Liver (tissue), 9 donors: ENCODE data around the gene DDX50. TPM values are rescaled to one million over a fixed set of nuclear protein-coding genes. Genes with fewer than 3 reads are reported as not detected.

Experiments used
- DNase-seq: peaks from one replicate; pipeline ENCODE4 v3.0.0-alpha.2; 2017; ENCODE audit warnings: low spot score
- H3K27ac ChIP-seq, 2 donors: one replicate each; pipeline ENCODE4 v1.7.0; 2013; ENCODE audit warnings: inconsistent platforms in 2 of 2, low read length in 2 of 2, control low read depth in 1 of 2, low read depth in 1 of 2, mild to moderate bottlenecking in 1 of 2
- H3K27me3 ChIP-seq, 4 donors: one replicate each; pipeline versions ENCODE4 v1.6.1 to v1.7.0; 2013; ENCODE audit warnings: low read length in 3 of 4, inconsistent platforms in 1 of 4, mild to moderate bottlenecking in 1 of 4, moderate library complexity in 1 of 4; ENCODE audit not compliant: control insufficient read depth in 4 of 4, insufficient read depth in 4 of 4
- H3K36me3 ChIP-seq, 4 donors: one replicate each; pipeline versions ENCODE4 v1.6.1 to v1.7.0; 2013; ENCODE audit warnings: low read length in 3 of 4, mild to moderate bottlenecking in 3 of 4, low read depth in 1 of 4, moderate library complexity in 1 of 4; ENCODE audit not compliant: control insufficient read depth in 4 of 4, insufficient read depth in 3 of 4
- H3K4me1 ChIP-seq, 4 donors: one replicate each; pipeline versions ENCODE4 v1.6.1 to v1.7.0; 2013; ENCODE audit warnings: low read length in 3 of 4, mild to moderate bottlenecking in 3 of 4, moderate library complexity in 1 of 4; ENCODE audit not compliant: control insufficient read depth in 4 of 4, insufficient read depth in 4 of 4
- H3K4me3 ChIP-seq, 3 donors: one replicate each; pipeline versions ENCODE4 v1.6.1 to v1.7.0; 2013; ENCODE audit warnings: low read length in 3 of 3, control low read depth in 1 of 3, low read depth in 1 of 3, mild to moderate bottlenecking in 1 of 3
- H3K9ac ChIP-seq, 2 donors: one replicate each; pipeline ENCODE4 v1.7.0; 2013; ENCODE audit warnings: low read length in 2 of 2, mild to moderate bottlenecking in 2 of 2, moderate library complexity in 2 of 2, control low read depth in 1 of 2, low read depth in 1 of 2
- H3K9me3 ChIP-seq, 4 donors: one replicate each; pipeline versions ENCODE4 v1.6.1 to v1.7.0; 2013; ENCODE audit warnings: low read length in 3 of 4; ENCODE audit not compliant: control insufficient read depth in 4 of 4
- EGR1 ChIP-seq, 2 donors: IDR thresholded peaks; 2 replicates each; pipeline ENCODE4 v1.6.1; 2016 to 2018; ENCODE audit warnings: antibody characterized with exemption in 2 of 2, low read depth in 2 of 2
- FOXA1 ChIP-seq: IDR thresholded peaks from 2 replicates; pipeline ENCODE4 v1.6.1; 2016; ENCODE audit warnings: antibody characterized with exemption
- FOXA2 ChIP-seq: IDR thresholded peaks from 2 replicates; pipeline ENCODE4 v1.6.1; 2016; ENCODE audit warnings: antibody characterized with exemption
- GABPA ChIP-seq, 2 donors: IDR thresholded peaks in 1 of 2; conservative IDR thresholded peaks in 1 of 2; 2 replicates each; pipeline ENCODE4 v1.6.1; 2016; ENCODE audit warnings: antibody characterized with exemption in 2 of 2, mild to moderate bottlenecking in 1 of 2, moderate library complexity in 1 of 2
- HNF4A ChIP-seq, 2 donors: conservative IDR thresholded peaks; 2 replicates each; pipeline ENCODE4 v1.6.1; 2016; ENCODE audit warnings: antibody characterized with exemption in 2 of 2, mild to moderate bottlenecking in 2 of 2
- HNF4G ChIP-seq: IDR thresholded peaks from 2 replicates; pipeline ENCODE4 v1.6.1; 2016; ENCODE audit warnings: antibody characterized with exemption
- JUND ChIP-seq, 2 donors: IDR thresholded peaks; 2 replicates each; pipeline ENCODE4 v1.6.1; 2016; ENCODE audit warnings: antibody characterized with exemption in 2 of 2
- NR2F2 ChIP-seq: IDR thresholded peaks from 2 replicates; pipeline ENCODE4 v1.6.1; 2016; ENCODE audit warnings: antibody characterized with exemption
- RAD21 ChIP-seq, 2 donors: IDR thresholded peaks; 2 replicates each; pipeline ENCODE4 v1.6.1; 2016; ENCODE audit warnings: antibody characterized with exemption in 2 of 2, mild to moderate bottlenecking in 2 of 2
- RXRA ChIP-seq, 2 donors: IDR thresholded peaks; 2 replicates each; pipeline ENCODE4 v1.6.1; 2017 to 2018; ENCODE audit warnings: antibody characterized with exemption in 2 of 2, mild to moderate bottlenecking in 1 of 2
- SP1 ChIP-seq: IDR thresholded peaks from 2 replicates; pipeline ENCODE4 v1.6.1; 2018; ENCODE audit warnings: antibody characterized with exemption, mild to moderate bottlenecking
- TAF1 ChIP-seq: conservative IDR thresholded peaks from 2 replicates; pipeline ENCODE4 v1.6.1; 2016; ENCODE audit warnings: antibody characterized with exemption, mild to moderate bottlenecking
- YY1 ChIP-seq: IDR thresholded peaks from 2 replicates; pipeline ENCODE4 v1.6.1; 2016; ENCODE audit warnings: antibody characterized with exemption, mild to moderate bottlenecking
- WGBS: extraction: QIAGEN DNeasy Blood & Tissue Kit; methylation state at CpG from one replicate; pipeline ENCODE4 v1.1.7; 2013; 5-methylcytosine and 5-hydroxymethylcytosine counted together
- polyA plus RNA-seq, 2 donors: library from polyadenylated mRNA; stranded (reverse) in 1 of 2; unstranded in 1 of 2; fragments of 200-250 nt in 1 of 2; fragments of >200 nt in 1 of 2; fragmentation: Nextera tagmentation in 1 of 2; extraction: Ambion mirVana in 1 of 2; gene quantifications; one replicate each; pipeline versions ENCODE4 v1.2.1 to v1.2.3, GENCODE V29; 2013 to 2015
- total RNA-seq, 2 donors: library from RNA; depleted of rRNA; stranded (reverse); fragments of >200 nt; gene quantifications; one replicate each; pipeline ENCODE4 v1.2.3, GENCODE V29; 2014
- TF ChIP-seq, protein P1 (sequence below): IDR thresholded peaks from 2 replicates; pipeline ENCODE4 v1.6.1; 2016; ENCODE audit warnings: antibody characterized with exemption, mild to moderate bottlenecking
- TF ChIP-seq, protein P2 (sequence below): fragments of 150-350 bp; IDR thresholded peaks from 2 replicates; pipeline ENCODE4 v1.5.1; 2017; ENCODE audit warnings: improper control_type of control experiment, low read depth, low read length; ENCODE audit not compliant: missing input control
- TF ChIP-seq, protein P3 (sequence below): IDR thresholded peaks from 2 replicates; pipeline ENCODE4 v1.6.1; 2016; ENCODE audit warnings: antibody characterized with exemption
- TF ChIP-seq, protein P4 (sequence below): IDR thresholded peaks from 2 replicates; pipeline ENCODE4 v1.6.1; 2016; ENCODE audit warnings: antibody characterized with exemption
- TF ChIP-seq, protein P5 (sequence below): IDR thresholded peaks from 2 replicates; pipeline ENCODE4 v1.6.1; 2016; ENCODE audit warnings: antibody characterized with exemption
- donor health status: healthy.
- donor health status: healthy.
- donor health status: healthy.
- donor health status: healthy.
- donor health status: healthy.

The DDX50 gene
- total and polyA plus RNA-seq, 4 donors: 7.0 to 18.8 (median 10.5) TPM

DNA sequence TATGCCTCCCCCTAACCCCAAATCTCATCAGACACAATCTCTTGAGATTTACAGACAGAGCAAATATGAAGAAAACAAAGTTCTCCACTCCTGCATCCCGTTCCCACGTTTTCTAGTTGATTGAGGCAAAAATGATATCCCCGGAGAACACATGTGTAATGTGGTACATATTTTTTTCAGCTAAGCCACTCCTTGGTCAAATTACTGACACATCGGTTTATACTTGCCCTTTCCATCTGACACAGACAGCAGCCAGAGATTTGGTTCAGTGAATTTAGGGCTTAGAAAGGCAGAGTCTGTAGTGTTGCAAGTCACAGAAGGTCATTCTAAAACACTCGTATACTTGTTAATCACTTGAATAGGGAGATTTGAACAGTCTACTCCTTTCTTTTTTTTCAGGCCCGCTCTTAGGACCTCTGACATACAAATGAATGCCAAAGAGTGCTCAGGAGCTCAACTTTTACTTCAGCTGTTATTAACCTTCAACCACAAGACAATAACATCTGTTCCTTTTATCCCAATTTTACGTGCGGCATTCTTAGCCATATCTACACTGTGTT, 1.8 kb upstream of the DDX50 start:
- H3K9me3 ChIP-seq: no peaks in the 10 kb centered on the region
- no peaks in the 10 kb centered on the region for H3K27me3 ChIP-seq
- H3K27ac ChIP-seq: no peak overlapping the region
- H3K4me3 ChIP-seq: no peak overlapping the region
- WGBS: 93% methylated on average over 8 of the region's 8 CpGs
- H3K36me3 ChIP-seq: no peaks in the 10 kb centered on the region
- TF ChIP-seq FOXA2 (no peak), HNF4A (conservative IDR thresholded peaks at IDR 0.05) (no peak), SP1 (no peak), TAF1 (no peak), RAD21 (IDR thresholded peaks at IDR 0.05) (no peak), EGR1 (IDR thresholded peaks at IDR 0.05; ENCODE audit: low read depth in 2 of 2) (no peak), YY1 (no peak), GABPA (IDR thresholded peaks at IDR 0.05 in 1 of 2, conservative IDR thresholded peaks at IDR 0.05 in 1 of 2) (no peak), HNF4G (no peak), RXRA (IDR thresholded peaks at IDR 0.05) (no peak), JUND (IDR thresholded peaks at IDR 0.05) (no peak), FOXA1 (no peak), NR2F2 (no peak)
- TF ChIP-seq, protein P1, sequence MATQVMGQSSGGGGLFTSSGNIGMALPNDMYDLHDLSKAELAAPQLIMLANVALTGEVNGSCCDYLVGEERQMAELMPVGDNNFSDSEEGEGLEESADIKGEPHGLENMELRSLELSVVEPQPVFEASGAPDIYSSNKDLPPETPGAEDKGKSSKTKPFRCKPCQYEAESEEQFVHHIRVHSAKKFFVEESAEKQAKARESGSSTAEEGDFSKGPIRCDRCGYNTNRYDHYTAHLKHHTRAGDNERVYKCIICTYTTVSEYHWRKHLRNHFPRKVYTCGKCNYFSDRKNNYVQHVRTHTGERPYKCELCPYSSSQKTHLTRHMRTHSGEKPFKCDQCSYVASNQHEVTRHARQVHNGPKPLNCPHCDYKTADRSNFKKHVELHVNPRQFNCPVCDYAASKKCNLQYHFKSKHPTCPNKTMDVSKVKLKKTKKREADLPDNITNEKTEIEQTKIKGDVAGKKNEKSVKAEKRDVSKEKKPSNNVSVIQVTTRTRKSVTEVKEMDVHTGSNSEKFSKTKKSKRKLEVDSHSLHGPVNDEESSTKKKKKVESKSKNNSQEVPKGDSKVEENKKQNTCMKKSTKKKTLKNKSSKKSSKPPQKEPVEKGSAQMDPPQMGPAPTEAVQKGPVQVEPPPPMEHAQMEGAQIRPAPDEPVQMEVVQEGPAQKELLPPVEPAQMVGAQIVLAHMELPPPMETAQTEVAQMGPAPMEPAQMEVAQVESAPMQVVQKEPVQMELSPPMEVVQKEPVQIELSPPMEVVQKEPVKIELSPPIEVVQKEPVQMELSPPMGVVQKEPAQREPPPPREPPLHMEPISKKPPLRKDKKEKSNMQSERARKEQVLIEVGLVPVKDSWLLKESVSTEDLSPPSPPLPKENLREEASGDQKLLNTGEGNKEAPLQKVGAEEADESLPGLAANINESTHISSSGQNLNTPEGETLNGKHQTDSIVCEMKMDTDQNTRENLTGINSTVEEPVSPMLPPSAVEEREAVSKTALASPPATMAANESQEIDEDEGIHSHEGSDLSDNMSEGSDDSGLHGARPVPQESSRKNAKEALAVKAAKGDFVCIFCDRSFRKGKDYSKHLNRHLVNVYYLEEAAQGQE: no peak
- TF ChIP-seq, protein P2, sequence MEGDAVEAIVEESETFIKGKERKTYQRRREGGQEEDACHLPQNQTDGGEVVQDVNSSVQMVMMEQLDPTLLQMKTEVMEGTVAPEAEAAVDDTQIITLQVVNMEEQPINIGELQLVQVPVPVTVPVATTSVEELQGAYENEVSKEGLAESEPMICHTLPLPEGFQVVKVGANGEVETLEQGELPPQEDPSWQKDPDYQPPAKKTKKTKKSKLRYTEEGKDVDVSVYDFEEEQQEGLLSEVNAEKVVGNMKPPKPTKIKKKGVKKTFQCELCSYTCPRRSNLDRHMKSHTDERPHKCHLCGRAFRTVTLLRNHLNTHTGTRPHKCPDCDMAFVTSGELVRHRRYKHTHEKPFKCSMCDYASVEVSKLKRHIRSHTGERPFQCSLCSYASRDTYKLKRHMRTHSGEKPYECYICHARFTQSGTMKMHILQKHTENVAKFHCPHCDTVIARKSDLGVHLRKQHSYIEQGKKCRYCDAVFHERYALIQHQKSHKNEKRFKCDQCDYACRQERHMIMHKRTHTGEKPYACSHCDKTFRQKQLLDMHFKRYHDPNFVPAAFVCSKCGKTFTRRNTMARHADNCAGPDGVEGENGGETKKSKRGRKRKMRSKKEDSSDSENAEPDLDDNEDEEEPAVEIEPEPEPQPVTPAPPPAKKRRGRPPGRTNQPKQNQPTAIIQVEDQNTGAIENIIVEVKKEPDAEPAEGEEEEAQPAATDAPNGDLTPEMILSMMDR: no peak
- TF ChIP-seq, protein P3, sequence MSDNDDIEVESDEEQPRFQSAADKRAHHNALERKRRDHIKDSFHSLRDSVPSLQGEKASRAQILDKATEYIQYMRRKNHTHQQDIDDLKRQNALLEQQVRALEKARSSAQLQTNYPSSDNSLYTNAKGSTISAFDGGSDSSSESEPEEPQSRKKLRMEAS: no peak
- TF ChIP-seq, protein P4, sequence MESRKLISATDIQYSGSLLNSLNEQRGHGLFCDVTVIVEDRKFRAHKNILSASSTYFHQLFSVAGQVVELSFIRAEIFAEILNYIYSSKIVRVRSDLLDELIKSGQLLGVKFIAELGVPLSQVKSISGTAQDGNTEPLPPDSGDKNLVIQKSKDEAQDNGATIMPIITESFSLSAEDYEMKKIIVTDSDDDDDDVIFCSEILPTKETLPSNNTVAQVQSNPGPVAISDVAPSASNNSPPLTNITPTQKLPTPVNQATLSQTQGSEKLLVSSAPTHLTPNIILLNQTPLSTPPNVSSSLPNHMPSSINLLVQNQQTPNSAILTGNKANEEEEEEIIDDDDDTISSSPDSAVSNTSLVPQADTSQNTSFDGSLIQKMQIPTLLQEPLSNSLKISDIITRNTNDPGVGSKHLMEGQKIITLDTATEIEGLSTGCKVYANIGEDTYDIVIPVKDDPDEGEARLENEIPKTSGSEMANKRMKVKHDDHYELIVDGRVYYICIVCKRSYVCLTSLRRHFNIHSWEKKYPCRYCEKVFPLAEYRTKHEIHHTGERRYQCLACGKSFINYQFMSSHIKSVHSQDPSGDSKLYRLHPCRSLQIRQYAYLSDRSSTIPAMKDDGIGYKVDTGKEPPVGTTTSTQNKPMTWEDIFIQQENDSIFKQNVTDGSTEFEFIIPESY: no peak
- TF ChIP-seq, protein P5, sequence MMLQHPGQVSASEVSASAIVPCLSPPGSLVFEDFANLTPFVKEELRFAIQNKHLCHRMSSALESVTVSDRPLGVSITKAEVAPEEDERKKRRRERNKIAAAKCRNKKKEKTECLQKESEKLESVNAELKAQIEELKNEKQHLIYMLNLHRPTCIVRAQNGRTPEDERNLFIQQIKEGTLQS: no peak
- DNase-seq: no peak
- H3K9ac ChIP-seq: no peak overlapping the region
- peaks cover 0 to 20% (median 13%) of the 10 kb centered on the region in 4 donors for H3K4me1 ChIP-seq
